Erythroblast (primary cell): ENCODE measurements around the gene WASF1.

Experiments
- DNase-seq, 2 experiments: peaks; one replicate each; lab custom pipeline; 2025; lab: John Stamatoyannopoulos, UW
- GATA1 ChIP-seq: IDR thresholded peaks from 2 replicates; pipeline ENCODE4 v1.6.1; 2011; ENCODE audit warnings: low read depth, mild to moderate bottlenecking, control low read depth, low read length, moderate library complexity
- POLR2A ChIP-seq: IDR thresholded peaks from 2 replicates; pipeline ENCODE4 v1.6.1; 2011; ENCODE audit warnings: mild to moderate bottlenecking, low read length

Gene WASF1

GRCh38 chr6:110050440-110050813 lies 129.0 kb downstream of the WASF1 start:
- TF ChIP-seq GATA1, result no peak
- no peak for TF ChIP-seq POLR2A
- no peak for DNase-seq
